Measurements from ENCODE around the gene CNGA3. TPM values are rescaled to one million over a fixed set of nuclear protein-coding genes. Genes with fewer than 3 reads are reported as not detected.

The CNGA3 gene
- total and polyA plus RNA-seq, 2 donors (not counting 3 experiments of a cell fraction or from before 2014, with no cell fraction given), result not detected

DNA sequence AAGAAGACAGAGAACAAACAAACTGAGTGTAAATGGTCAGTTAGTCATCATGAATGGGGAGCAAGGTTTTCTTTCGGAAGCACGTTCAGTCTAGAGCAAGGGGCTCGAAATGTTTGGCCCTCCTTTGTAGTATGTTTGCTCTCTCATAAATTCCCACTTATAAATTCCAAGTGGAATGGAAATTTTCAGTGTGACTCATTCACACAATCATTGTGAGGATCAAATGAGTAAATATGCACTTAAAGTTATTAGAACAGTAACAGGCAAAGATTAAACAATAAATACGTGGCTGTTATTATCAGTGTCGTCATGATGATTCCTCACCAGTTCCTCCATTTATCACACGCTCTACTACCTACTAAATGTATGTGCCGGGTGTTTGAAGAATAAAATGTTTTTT is 10.5 kb downstream of the CNGA3 start:
- H3K4me3 ChIP-seq (replicated peaks in 1 of 3; ENCODE audit: insufficient read depth in 1 of 3, low read depth in 1 of 3, low read length in 3 of 3), result no peak overlapping the region
- no peak for TF ChIP-seq POLR2AphosphoS5 (IDR thresholded peaks at IDR 0.05; ENCODE audit: insufficient read depth, low read depth, low read length)
- no peaks in the 10 kb centered on the region for H3K79me2 ChIP-seq (ENCODE audit: control insufficient read depth, insufficient read depth, low read length)
- no peaks in the 10 kb centered on the region for H4K20me1 ChIP-seq (replicated peaks; ENCODE audit: control insufficient read depth, extremely low read depth, insufficient read depth, low read length)
- no peak overlapping the region for H2AFZ ChIP-seq (ENCODE audit: low read depth, low read length)
- H3K4me2 ChIP-seq (ENCODE audit: insufficient read depth, low read length), result no peak overlapping the region
- no peaks in the 10 kb centered on the region for H3K9me3 ChIP-seq (replicated peaks; ENCODE audit: control insufficient read depth, insufficient read depth, low read length)
- H3K27ac ChIP-seq (ENCODE audit: insufficient read depth, low read depth, low read length), result no peak overlapping the region
- H3K9me1 ChIP-seq (replicated peaks; ENCODE audit: control insufficient read depth, extremely low read depth, insufficient read depth, low read length), result no peaks in the 10 kb centered on the region
- no peak for DNase-seq (ENCODE audit: low read depth, low spot score)
- no peaks in the 10 kb centered on the region for H3K36me3 ChIP-seq (ENCODE audit: control insufficient read depth in 2 of 2, extremely low read depth in 1 of 2, insufficient read depth in 2 of 2, low read length in 2 of 2)
- peaks cover 2 to 17% of the 10 kb centered on the region in 2 experiments for H3K27me3 ChIP-seq (ENCODE audit: control insufficient read depth in 2 of 2, insufficient read depth in 2 of 2, low read length in 2 of 2)
- H3K4me1 ChIP-seq (ENCODE audit: control insufficient read depth, extremely low read depth, insufficient read depth, low read length), result no peaks in the 10 kb centered on the region
- BruUV-seq (replicated peaks), result no TSS peak
- POLR2A ChIA-PET, result no interaction called here
- CTCF ChIA-PET, result no interaction called here
- dilution Hi-C loops (cut with MboI; ENCODE audit: extremely low pct_ligation_motif_present, low sequenced_read_pairs), result no loop called here
- no peak for FAIRE-seq
- intact Hi-C loops (cut with micrococcal nuclease), result no loop called here
- no peak overlapping the region for H3K9ac ChIP-seq (replicated peaks; ENCODE audit: extremely low read depth, insufficient read depth, low read length)

DNA sequence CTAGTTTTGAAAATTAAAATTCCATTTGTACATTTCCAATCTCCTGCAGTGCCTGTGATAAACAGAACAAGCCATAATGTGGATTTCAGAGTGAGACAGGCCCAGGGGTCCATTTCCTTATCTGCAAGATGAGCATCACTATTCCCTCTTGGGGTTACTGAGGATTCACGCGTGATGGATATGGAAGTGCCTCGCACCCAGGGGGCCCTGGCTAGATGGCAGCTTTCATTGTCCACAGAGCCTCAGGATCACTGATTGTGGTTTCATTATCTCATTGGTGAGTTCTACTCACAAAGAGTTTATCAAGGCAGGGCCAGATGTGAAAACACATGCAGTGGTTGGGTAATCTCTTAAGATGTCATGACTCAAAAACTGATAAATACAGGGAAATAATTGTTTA is 11.6 kb downstream of the CNGA3 start:
- Histone ChIP-seq H3K4me3 (replicated peaks in 1 of 3; ENCODE audit: insufficient read depth in 1 of 3, low read depth in 1 of 3, low read length in 3 of 3) (no peak overlapping the region), H3K36me3 (ENCODE audit: control insufficient read depth in 2 of 2, extremely low read depth in 1 of 2, insufficient read depth in 2 of 2, low read length in 2 of 2) (no peaks in the 10 kb centered on the region), H2AFZ (ENCODE audit: low read depth, low read length) (no peak overlapping the region), H3K27me3 (ENCODE audit: control insufficient read depth in 2 of 2, insufficient read depth in 2 of 2, low read length in 2 of 2) (peaks cover 2 to 17% of the 10 kb centered on the region in 2 experiments), H3K27ac (ENCODE audit: insufficient read depth, low read depth, low read length) (no peak overlapping the region), H3K9ac (replicated peaks; ENCODE audit: extremely low read depth, insufficient read depth, low read length) (no peak overlapping the region), H3K4me2 (ENCODE audit: insufficient read depth, low read length) (no peak overlapping the region), H4K20me1 (replicated peaks; ENCODE audit: control insufficient read depth, extremely low read depth, insufficient read depth, low read length) (no peaks in the 10 kb centered on the region), H3K4me1 (ENCODE audit: control insufficient read depth, extremely low read depth, insufficient read depth, low read length) (no peaks in the 10 kb centered on the region), H3K9me3 (replicated peaks; ENCODE audit: control insufficient read depth, insufficient read depth, low read length) (no peaks in the 10 kb centered on the region), H3K9me1 (replicated peaks; ENCODE audit: control insufficient read depth, extremely low read depth, insufficient read depth, low read length) (no peaks in the 10 kb centered on the region), H3K79me2 (ENCODE audit: control insufficient read depth, insufficient read depth, low read length) (no peaks in the 10 kb centered on the region)
- BruUV-seq (replicated peaks), result no TSS peak
- intact Hi-C loops (cut with micrococcal nuclease), result no loop called here
- no peak for TF ChIP-seq JUN (IDR thresholded peaks at IDR 0.05; ENCODE audit: borderline replicate concordance, insufficient read depth, insufficient read length, low read depth)
- TF ChIP-seq GATA2 (IDR thresholded peaks at IDR 0.05; ENCODE audit: insufficient read depth, insufficient read length, low read depth, low read length), result no peak
- TF ChIP-seq, protein P1, sequence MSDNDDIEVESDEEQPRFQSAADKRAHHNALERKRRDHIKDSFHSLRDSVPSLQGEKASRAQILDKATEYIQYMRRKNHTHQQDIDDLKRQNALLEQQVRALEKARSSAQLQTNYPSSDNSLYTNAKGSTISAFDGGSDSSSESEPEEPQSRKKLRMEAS (IDR thresholded peaks at IDR 0.05; ENCODE audit: insufficient read depth, insufficient read length), result no peak
- DNase-seq (ENCODE audit: low read depth, low spot score) (no peak), FAIRE-seq (no peak)
- CTCF ChIA-PET, result no interaction called here
- dilution Hi-C loops (cut with MboI; ENCODE audit: extremely low pct_ligation_motif_present, low sequenced_read_pairs), result no loop called here
- POLR2A ChIA-PET, result no interaction called here
